GM12865 (cell line): Measurements from ENCODE around the gene PTPRN2.

Experiments used
- DNase-seq: peaks from one replicate; pipeline ENCODE4 v3.0.0; 2010; ENCODE audit warnings: low read depth
- H3K4me3 ChIP-seq: 2 replicates; pipeline ENCODE4 v1.5.1; 2011; ENCODE audit warnings: mild to moderate bottlenecking, low read depth, low read length, control low read depth
- CTCF ChIP-seq: IDR thresholded peaks from 2 replicates; pipeline ENCODE4 v1.5.1; 2011; ENCODE audit warnings: low read length, control low read depth, low read depth, inconsistent platforms; ENCODE audit not compliant: insufficient read depth; ENCODE audit errors: missing control alignments

PTPRN2 gene

GRCh38 chr7:158486919-158487318 lies 100.7 kb downstream of the PTPRN2 start:
- DNase-seq: no peak
- H3K4me3 ChIP-seq: no peak overlapping the region
- TF ChIP-seq CTCF: no peak

GRCh38 chr7:158484801-158485531 lies 102.7 kb downstream of the PTPRN2 start:
- H3K4me3 ChIP-seq: no peak overlapping the region
- TF ChIP-seq CTCF: no peak
- no peak for DNase-seq

- DNase-seq: no peak
Observed at GRCh38 chr7:158482480-158482879, 105.1 kb downstream of the PTPRN2 start.

GRCh38 chr7:158479664-158480025 lies 108.0 kb downstream of the PTPRN2 start:
- H3K4me3 ChIP-seq: no peak overlapping the region
- no peak for DNase-seq
- no peak for TF ChIP-seq CTCF

More at GRCh38 chr7:158482480-158482879, 105.1 kb downstream of the PTPRN2 start:
- no peak for TF ChIP-seq CTCF
- H3K4me3 ChIP-seq: no peak overlapping the region

- no peak overlapping the region for H3K4me3 ChIP-seq
- no peak for DNase-seq
- no peak for TF ChIP-seq CTCF
Observed at GRCh38 chr7:158479021-158479663, 108.5 kb downstream of the PTPRN2 start.

GRCh38 chr7:158477866-158478265 lies 109.8 kb downstream of the PTPRN2 start:
- DNase-seq: no peak
- no peak overlapping the region for H3K4me3 ChIP-seq
- no peak for TF ChIP-seq CTCF

GRCh38 chr7:158476331-158476932 lies 111.2 kb downstream of the PTPRN2 start:
- TF ChIP-seq CTCF: no peak
- H3K4me3 ChIP-seq: no peak overlapping the region
- no peak for DNase-seq
